HG03108 (cell line): ENCODE measurements around the gene IGSF3.

Experiments
- ATAC-seq: cut with Tn5 transposase; IDR thresholded peaks from one replicate; pipeline ENCODE4 v1.9.1; 2021; ENCODE audit warnings: moderate library complexity; ENCODE audit not compliant: unreplicated experiment

Gene IGSF3

GRCh38 chr1:116686723-116687352 lies 19.3 kb upstream of the IGSF3 start:
- no peak for ATAC-seq

- no peak for ATAC-seq
These were observed 18.6 kb upstream of the IGSF3 start for GRCh38 chr1:116686175-116686574.

- no peak for ATAC-seq
These were observed 17.0 kb upstream of the IGSF3 start for GRCh38 chr1:116684575-116684974.

- no peak for ATAC-seq
These were observed 15.2 kb upstream of the IGSF3 start for GRCh38 chr1:116682641-116683221.

GRCh38 chr1:116681343-116681899 lies 13.9 kb upstream of the IGSF3 start:
- ATAC-seq: no peak

- no peak for ATAC-seq
These were observed 13.2 kb upstream of the IGSF3 start for GRCh38 chr1:116680752-116681151.

GRCh38 chr1:116679828-116680628 lies 12.5 kb upstream of the IGSF3 start:
- no peak for ATAC-seq

- ATAC-seq: no peak
These were observed 11.7 kb upstream of the IGSF3 start for GRCh38 chr1:116679091-116679827.

GRCh38 chr1:116678732-116679090 lies 11.2 kb upstream of the IGSF3 start:
- ATAC-seq: no peak

GRCh38 chr1:116677474-116678062 lies 10.0 kb upstream of the IGSF3 start:
- no peak for ATAC-seq

- no peak for ATAC-seq
These were observed 8.8 kb upstream of the IGSF3 start for GRCh38 chr1:116676291-116676690.

- no peak for ATAC-seq
These were observed 7.2 kb upstream of the IGSF3 start for GRCh38 chr1:116674751-116675150.

- ATAC-seq: no peak
These were observed 6.5 kb upstream of the IGSF3 start for GRCh38 chr1:116674011-116674531.

- no peak for ATAC-seq
These were observed 4.4 kb upstream of the IGSF3 start for GRCh38 chr1:116671912-116672311.

GRCh38 chr1:116671072-116671760 lies 3.7 kb upstream of the IGSF3 start:
- ATAC-seq: no peak

GRCh38 chr1:116668277-116668676 lies 744 bp upstream of the IGSF3 start:
- no peak for ATAC-seq

GRCh38 chr1:116667078-116667574 lies 407 bp downstream of the IGSF3 start:
- no peak for ATAC-seq

- no peak for ATAC-seq
These were observed 1.1 kb downstream of the IGSF3 start for GRCh38 chr1:116666187-116667077.

- no peak for ATAC-seq
These were observed 2.6 kb downstream of the IGSF3 start for GRCh38 chr1:116664978-116665371.
